Measurements from ENCODE around the gene EEF1B2.
"Not testable (repeated sequence)": the region's sequence is repeated elsewhere in the genome, so short reads cannot be mapped to it uniquely, and the experiment has no call there.

Gene EEF1B2

DNA sequence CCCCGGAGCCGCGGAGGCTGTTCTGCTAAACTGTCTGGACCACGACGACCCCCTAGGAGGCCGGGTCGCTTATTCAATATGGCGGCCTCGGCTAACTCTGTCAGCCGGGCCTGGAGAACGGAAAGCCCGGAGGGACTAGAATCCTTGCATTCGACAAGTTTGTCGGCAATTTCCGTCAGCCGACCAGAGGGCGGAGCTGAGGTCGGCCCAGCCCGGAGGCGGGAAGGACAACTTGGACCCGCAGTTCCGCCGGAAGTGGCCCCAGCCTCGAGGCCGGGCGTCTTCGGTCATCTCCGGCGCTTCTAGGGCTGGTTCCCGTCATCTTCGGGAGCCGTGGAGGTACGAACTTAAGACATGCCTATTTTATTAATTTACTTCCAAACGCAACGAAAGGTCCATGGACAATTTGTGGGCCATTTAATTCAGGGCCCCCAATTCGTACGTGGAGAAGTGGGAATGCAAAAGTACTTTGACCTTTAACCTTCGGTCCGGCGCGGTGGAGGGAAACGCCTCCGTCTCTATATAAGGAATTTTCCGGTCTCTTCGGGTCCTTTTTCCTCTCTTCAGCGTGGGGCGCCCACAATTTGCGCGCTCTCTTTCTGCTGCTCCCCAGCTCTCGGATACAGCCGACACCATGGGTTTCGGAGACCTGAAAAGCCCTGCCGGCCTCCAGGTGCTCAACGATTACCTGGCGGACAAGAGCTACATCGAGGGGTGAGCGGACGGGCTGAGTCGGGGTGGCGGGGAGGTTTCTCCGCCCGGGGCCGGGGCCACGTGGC lies at the start of gene EEF1B2, which contains the start of gene NDUFS1:
Gene EEF1B2 (plus strand): TSS at position 550 of the 779 bp plus-strand sequence. CDS start 85 bp downstream, at position 635.
Gene NDUFS1 (minus strand): TSS at position 99 of the 779 bp plus-strand sequence. CDS start 5,766 bp downstream, outside the sequence.
- DNase-seq, result peak; percentile 99

DNA sequence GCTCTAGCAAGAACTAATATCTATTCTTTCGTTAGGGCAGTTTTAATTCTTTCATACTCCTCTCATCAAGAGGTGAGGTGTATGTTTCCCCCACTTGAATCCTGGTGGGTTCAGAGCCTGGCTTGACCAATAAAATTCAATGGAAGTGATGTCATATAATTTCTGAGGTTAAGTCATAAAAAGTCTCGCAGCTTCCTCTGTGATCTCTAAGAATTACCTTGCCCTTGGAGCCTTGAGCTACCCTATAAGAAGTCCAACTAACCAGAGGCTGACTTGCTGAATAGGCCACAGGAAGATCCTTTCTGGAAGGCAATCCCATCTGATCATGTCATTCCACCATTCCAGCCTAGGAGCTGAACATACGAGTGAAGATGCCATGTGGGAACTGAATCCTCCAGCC lies 47.6 kb upstream of the EEF1B2 start:
- no peak for DNase-seq

DNA sequence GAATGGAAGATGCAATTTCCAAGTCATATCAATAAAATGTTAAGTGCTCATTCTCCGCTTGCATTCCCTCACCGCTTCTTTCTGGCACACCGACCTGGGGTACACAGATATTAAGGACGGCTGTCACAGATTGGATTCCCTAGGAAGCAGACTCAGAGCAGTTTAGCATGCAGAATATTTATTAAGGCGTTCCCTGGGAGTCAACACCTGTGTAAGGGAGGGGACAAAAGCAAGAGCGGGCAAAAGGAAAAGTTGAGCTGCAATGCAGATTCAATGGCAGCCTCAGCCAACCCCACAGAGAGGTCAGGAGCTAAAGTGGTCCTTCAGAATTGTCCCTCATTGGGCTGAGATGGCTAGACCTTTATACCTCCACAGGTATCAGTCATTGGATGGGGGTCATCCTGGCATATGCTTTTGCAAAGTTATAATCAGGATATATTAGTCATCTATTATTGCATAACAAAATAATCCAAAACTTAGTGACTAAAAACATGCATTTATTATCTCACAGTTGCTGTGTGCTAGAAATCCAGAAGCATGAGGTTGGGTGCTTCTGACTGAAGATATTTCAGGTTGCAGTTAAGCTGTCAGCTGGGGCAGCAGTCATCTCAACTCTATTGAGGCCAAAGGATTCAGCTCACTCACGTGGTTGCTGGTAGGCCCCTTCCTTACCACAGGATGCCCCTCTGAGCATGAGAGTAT lies 46.7 kb upstream of the EEF1B2 start:
- DNase-seq, result no peak

DNA sequence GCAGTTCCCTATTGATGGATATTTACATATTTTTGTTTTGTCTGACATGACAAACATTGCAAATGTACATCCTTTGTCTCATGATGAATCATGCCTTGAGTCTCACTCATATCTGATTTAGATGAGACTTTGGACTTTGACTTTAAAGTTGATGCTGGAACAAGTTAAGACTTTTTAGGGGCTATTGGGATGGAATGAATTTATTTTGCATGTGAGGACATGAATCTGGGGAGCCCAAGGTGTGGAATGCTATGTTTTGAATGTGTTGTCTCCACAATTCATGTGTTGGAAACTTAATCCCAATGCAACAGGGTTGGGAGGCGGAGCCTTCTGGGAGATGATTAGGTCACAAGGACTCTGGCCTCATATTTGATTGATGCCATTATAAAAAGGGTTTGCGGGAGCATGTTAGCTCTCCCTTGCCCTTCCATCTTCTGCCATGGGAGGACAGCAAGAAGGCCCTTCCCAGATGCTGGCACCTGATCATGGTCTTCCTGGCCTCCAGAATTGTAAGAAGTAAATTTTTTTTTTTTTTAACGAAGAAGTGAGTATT lies 44.6 kb upstream of the EEF1B2 start:
- no peak for DNase-seq

DNA sequence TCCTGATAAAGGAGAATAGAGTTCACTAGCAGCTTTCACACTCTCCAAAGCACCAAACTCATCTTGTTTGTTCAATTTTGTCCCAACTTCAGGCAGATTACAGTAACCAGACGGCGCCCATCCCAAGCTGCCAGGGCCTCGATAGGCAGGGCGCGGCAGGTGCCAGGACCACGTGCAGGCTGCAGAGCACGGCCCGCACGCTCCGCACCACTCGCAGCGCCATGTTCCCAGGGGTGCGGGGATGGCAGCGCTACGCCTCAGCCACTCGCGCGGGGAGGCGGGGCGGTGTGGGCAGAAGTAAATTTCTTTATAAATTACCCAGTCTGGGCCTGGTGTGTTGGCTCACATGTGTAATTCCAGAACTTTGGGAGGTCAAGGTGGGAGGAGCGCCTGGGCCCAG lies 43.4 kb upstream of the EEF1B2 start:
- no peak for DNase-seq

DNA sequence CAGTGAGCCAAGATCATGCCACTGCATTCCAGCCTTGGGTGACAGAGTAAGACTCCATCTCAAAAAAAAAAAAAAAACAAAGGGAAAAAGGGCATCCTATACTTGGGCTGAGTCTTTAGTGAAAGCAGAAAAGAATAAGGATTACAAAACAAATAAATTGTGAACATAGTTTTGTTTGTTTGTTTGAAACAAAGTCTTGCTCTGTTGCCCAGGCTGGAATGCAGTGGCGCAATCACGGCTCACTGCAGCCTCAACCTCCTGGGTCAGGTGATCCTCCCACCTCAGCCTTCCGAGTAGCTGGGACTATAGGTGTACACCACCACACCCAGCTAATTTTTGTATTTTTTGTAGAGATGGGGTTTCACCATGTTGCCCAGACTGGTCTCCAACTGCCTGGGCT lies 37.1 kb upstream of the EEF1B2 start:
- not testable (repeated sequence) for DNase-seq

DNA sequence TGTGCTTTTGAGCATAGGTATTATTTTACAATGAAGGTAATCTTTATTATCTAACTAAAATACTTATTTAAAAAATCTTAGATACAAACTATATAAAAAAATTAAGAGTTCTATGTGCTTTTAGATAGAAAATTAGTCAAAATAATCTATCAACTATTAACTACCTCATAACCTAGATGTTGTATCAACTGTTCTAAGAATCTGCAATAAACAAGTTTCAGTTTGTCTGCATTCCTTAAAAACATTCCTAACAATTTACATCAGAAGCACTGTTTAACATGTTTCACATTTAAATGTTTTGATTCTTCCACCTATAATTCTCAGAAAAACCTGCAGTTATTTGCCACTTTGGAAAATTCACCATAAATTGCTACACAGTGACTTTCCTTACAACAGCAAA lies 33.8 kb upstream of the EEF1B2 start:
- DNase-seq, result no peak

DNA sequence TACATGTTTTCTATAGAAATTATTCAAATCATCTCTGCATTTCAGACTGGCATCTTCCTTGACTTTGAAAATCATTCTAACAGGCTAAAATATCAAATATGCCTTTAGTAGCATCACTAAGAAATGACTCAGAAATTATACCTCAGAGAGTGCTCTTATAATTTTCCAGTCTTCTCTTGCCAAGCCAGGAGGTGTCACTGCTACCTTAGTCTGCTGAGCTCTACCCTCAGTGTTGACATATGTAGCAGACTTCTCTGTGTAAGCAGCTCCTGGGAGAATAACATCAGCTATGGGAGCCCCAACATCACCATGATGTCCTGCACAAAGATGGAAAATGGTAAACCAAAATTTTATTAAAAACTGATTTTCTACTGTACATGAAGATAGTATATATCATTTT lies 32.0 kb upstream of the EEF1B2 start:
- DNase-seq, result no peak

DNA sequence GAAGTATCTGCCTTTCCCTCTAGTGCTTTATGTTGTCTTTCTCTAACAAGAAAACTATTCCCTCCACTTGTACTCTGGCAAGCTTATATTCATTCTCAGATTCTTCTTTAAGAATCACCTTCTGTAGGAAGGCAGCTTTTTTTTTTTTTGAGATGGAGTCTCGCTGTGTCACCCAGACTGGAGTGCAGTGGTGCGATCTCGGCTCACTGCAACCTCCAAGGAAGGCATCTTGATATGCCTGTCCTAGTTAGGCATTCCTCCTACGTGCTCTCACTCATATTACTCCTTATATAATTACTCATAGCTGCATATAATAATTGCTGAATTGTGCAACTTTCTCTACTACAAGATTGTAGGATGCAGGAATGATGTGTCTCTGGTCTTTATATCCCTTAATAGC lies 16.2 kb upstream of the EEF1B2 start:
- DNase-seq, result no peak

DNA sequence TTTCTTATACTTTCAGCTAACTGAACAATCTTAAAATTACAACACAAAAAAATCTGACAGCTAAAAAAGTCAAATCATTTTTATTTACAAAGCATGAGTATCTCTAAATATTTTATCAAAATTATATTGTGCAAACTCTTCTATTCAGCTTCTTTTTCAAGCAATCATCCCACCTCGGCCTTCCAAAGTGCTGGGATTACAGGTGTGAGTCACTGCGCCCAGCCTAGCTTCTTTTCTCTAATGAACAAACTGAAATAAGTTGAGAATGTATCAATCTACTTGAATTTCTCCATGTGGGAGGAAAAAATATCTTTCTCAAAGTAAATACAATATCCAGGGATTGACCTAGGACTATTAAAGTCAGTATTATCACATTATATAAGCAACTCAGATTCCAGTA lies 15.3 kb upstream of the EEF1B2 start:
- DNase-seq, result no peak

DNA sequence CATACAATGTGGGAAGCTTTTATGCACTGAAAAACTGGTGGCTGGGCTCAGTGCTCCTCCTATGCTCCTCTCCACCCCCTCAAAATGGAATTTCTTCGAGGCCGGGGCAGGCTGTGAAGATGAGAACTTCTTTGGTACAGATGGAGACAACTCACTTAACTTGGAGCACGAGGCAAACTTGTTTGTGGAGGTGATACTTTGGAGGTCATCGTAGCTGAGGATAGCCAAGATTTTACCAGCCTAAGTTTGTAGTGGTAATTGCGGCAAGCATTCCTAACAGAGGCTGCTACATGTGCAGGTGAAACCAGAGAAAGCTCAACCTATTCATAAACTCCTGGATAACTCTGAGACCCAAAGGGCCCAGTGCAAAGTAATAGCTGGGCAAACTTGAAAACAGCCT lies 14.0 kb upstream of the EEF1B2 start:
- no peak for DNase-seq

DNA sequence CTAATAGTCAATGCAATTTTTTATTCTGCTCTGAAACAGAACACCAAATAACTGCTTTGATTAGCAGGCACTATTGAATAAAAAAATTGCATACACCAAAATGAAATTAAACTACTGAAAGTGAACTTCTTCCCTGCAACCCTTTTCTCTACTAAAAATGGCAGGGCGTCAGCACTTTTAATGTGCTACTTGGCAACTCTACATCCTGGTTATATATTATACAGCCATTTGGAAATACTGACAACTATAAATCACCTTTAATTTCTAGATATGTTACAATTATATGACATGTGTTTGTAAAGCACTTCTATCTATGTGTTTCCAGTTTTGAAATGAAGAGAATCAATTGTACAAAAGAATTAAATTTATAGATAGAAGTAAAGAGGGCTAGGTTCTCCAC lies 10.4 kb upstream of the EEF1B2 start:
- no peak for DNase-seq

DNA sequence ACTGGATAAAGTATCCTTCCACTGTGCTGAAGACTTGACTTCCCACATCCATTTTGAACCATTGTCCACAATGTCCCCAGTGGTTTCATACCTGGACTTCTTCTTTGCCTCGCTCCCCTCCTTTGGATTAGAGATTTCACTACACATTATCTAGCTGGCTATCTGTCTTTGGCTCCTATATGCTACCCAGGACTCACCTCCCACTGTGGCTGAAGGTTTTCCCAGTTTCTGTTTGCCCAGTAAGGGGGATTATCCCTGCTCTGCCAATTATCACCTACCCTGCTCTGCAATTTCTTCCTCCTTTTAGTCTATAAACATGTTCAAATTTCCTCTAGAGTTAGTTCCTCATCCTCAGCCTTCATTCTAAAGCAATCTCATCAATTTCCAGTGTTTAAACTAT lies 9.5 kb upstream of the EEF1B2 start:
- no peak for DNase-seq

DNA sequence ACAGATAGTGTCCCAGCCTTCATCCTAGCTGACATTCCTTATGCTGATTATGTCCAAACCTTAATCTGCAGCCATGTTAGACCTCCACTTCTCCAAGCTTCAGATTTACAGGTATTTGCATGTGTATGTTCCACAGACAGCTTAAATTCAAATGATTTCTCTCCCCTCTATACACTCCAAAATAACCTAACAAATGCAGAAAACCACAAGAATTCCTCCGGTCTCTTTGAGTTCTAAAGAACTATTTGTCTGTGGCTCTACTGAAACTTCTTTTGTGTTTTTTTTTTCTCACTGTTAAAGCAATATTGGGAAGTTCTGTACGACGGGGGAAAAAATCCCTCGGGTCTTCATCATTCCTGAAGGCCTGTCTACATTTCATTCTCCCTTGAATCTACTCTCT lies 9.1 kb upstream of the EEF1B2 start:
- DNase-seq, result no peak

DNA sequence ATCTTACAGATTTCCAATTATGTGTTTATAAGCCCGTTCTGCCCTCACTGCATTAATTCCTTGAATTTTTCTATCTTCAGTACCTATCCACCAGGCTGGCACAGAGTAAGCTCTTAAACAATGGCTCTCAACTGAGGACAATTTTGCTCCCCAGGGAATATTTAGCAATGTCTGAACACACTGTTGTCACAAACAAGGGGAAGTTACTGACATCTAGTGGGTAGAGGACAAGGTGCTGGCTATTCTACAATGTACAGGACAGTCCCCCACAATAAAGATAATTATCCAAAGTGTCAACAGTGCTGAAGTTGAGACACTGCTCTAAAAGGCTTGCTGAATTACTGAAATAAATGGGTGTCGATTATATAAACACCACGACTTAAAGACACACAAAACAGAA lies 5.5 kb upstream of the EEF1B2 start:
- DNase-seq, result no peak

DNA sequence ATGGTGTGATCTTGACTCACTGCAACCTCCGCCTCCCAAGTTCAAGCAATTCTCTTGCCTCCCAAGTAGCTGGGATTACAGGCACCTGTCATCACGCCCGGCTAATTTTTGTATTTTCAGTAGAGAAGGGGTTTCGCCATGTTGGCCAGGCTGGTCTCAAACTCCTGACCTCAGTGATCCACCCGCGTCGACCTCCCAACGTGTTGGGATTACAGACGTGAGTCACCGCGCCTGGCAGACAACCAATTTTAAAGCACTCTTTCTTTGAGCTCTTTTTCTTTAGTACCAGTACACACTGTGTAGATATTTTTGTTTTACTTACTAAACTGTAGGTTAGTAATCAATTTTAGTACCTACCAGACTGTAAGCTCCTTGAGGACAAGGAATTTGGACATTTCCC lies 2.7 kb upstream of the EEF1B2 start:
- not testable (repeated sequence) for DNase-seq

DNA sequence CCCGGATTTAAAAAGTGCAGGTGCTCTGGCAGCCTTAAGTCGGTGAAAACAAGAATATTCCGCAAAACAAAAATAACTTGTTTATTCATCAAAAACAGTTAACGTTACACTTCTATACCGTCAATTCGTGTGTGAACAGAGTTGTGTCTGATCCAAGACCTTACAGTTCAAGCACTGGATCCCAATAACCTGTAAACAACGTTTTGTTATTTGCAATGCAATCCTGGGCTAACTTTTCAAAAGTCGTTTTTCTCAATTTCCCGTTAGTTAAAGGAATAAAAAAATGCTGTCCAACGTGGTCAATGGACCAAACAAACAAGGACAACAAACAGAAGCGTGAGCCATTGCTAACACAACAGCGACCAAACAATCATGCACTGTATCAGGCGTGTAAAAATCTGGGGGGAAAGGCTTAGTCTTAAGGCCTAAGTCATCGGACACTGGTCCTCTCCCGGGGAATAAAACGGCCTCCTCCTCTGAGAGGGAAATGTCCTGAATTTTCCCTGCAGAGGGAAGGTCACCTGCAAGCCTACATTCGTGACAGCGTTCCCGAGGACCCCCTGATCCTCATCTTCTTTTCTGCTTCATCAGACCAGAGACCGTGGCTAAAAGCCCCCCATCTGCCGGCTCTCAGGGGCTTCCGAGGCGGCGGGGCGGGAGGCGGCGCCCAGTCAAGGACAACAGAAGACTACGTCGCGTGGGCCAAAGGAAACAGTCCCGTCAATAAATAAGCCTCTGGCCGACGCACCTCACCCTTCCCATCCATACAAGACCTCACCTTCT lies 941 bp upstream of the EEF1B2 start:
- no peak for DNase-seq

DNA sequence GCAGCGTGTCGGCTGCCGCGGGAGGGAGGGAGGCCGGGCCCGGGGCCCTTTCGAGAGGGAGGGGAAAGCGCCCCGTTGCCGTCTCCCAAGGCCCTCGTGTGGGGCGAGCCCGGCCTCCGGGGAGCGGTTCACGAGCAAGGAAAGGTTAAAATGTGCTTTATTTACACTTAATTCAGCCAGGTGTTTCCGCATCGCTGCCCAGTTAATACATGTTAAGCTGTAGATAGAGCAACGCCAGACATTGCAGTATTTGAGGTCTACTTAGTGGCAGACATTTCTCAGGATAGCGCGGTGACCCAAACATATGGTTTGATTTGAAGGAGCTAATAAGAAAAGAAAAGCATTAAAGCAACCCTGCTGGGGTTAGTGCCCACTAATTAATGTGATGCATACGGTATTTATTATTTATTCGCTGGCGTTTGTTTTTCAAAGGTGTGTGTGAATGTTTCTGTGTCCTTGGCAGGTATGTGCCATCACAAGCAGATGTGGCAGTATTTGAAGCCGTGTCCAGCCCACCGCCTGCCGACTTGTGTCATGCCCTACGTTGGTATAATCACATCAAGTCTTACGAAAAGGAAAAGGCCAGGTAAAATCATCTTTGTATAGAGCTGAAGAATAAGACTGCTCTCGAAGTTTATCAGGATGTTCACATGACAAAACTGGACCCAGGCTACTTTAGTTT lies 571 bp downstream of the EEF1B2 start:
- peak; percentile 91 for DNase-seq

DNA sequence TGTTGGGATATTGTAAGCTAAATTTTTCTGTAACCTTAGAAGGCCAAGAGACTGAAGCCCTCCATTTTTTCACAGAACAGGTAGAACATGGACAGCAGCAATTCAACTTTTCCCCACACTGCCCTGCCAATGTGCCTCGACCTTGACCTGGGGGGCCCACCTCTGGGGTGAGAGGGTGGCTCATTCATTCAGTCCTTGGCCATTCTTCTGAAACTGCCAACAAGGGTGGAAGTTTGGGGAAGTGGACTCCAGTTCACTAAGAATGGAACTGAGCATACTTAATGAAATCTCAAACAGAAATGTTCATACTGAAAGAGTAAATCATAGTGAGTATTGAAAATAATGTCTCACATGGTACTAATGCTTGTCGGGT lies 1.1 kb downstream of the EEF1B2 start:
- no peak for DNase-seq

DNA sequence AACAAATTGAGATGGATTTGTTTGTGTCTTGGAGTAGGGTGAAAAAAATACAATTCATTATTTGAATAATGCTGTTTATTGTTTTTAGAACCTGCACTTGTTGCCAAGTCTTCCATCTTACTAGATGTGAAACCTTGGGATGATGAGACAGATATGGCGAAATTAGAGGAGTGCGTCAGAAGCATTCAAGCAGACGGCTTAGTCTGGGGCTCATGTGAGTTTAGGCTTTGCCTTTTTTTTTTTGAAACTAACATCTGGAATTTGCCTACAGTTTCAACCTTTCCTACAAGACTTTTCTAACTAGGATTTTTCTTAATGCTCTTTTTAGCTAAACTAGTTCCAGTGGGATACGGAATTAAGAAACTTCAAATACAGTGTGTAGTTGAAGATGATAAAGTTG lies 2.7 kb downstream of the EEF1B2 start:
- DNase-seq, result not testable (repeated sequence)

DNA sequence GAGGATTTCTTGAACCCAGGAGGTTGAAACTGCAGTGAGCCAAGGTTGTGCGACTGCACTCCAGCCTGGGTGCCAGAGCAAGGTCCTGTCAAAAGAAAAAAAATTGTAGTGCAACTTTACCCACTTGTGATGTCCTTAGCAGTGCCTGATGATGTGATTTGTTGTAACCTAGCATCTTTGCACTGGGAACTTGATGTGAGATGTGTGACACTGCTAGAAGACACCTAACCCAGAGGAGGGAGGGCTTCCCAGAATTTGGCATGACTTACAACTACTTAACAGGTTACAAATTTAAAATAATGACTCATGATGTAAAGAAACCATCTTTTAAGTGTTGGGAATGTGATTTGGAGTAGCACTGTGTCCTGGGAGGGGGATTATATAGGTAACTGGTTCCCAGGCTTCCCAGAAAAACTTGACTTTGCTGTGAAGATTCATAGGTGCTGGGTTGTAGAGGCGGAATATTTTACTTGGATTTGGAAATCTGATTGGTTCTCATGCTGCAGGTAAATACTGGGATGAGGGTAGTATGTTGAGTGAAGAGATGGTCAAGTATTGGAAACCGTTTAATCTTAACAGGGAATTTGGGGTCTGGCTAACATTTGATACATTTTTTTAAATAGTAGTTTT lies 3.7 kb downstream of the EEF1B2 start:
- no peak for DNase-seq

DNA sequence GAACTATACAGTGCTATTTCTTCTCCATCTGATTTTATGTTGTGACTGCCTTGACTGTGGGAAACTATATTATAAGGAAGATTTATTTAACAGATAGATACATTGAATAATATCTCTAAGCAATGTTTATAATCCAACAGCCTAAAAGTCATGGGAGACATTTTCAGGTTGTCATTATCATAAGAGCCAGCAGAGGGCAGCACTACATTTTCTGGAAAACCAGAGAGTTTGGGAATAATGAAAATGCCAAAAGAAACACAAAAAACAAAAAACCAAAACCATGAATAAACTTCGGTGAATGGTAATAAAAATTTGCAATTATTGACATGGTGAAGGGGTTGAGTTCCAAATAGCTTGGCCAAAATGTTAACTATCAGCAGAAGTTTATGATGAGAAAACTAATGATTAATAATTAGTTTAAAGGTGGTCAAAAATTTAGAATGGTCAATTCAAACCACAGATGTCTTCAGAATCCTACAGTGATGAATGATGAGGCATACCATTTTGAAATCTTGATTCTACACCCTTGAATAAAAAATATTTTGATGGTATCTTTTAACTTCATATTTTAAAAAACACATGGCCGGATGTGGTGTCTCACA lies 4.7 kb downstream of the EEF1B2 start:
- no peak for DNase-seq
